ENCODE results near the gene WNT16. TPM values are rescaled to one million over a fixed set of nuclear protein-coding genes. Genes with fewer than 3 reads are reported as not detected.
"Not testable (repeated sequence)": the region's sequence is repeated elsewhere in the genome, so short reads cannot be mapped to it uniquely, and the experiment has no call there.

The WNT16 gene
- total RNA-seq, 1 experiment from 2014 or later = 0.39 TPM

GRCh38 chr7:121313793-121314676 lies 14.8 kb upstream of the WNT16 start:
- ChIA-PET POLR2A (no interaction called here), CTCF (no interaction called here)
- Histone ChIP-seq H3K4me3 (ENCODE audit: low read depth in 2 of 2, low read length in 2 of 2) (peak overlapping the region in 1 of 2 experiments; percentile 7; a peak in 2 of 4 replicates), H3K36me3 (ENCODE audit: control insufficient read depth, insufficient read depth, low read length) (no peaks in the 10 kb centered on the region), H3K4me1 (ENCODE audit: control insufficient read depth, insufficient read depth, low read length) (no peaks in the 10 kb centered on the region), H3K27ac (ENCODE audit: low read length) (no peak overlapping the region), H3K9me3 (ENCODE audit: control insufficient read depth, insufficient read depth, low read depth, low read length) (no peaks in the 10 kb centered on the region), H3K27me3 (ENCODE audit: control insufficient read depth, insufficient read depth, low read length) (no peaks in the 10 kb centered on the region)
- no TSS peak for BruUV-seq (replicated peaks)
- TF ChIP-seq CTCF (IDR thresholded peaks at IDR 0.05) (no peak), REST (IDR thresholded peaks at IDR 0.05; ENCODE audit: insufficient read depth in 1 of 2, low read depth in 2 of 2, low read length in 1 of 2) (no peak), TCF7L2 (IDR thresholded peaks at IDR 0.05; ENCODE audit: low read depth, low read length) (no peak), POLR2AphosphoS5 (IDR thresholded peaks at IDR 0.05; ENCODE audit: low read depth, low read length) (no peak), SIN3A (IDR thresholded peaks at IDR 0.05; ENCODE audit: borderline replicate concordance, insufficient read depth, low read depth, low read length) (no peak)
- intact Hi-C loops (cut with micrococcal nuclease; ENCODE audit: unreplicated experiment) (no loop called here), in situ Hi-C loops (cut with HindIII; ENCODE audit: low pct_unique_long_range_greater_than_20kb, low sequenced_read_pairs) (no loop called here)
- ATAC-seq = no peak
- no peak for DNase-seq (ENCODE audit: low read depth, low spot score)

GRCh38 chr7:121315170-121315569 lies 13.6 kb upstream of the WNT16 start:
- POLR2A ChIA-PET; BruUV-seq (replicated peaks); ATAC-seq; H3K9me3 ChIP-seq (ENCODE audit: control insufficient read depth, insufficient read depth, low read depth, low read length); H3K4me3 ChIP-seq (ENCODE audit: low read depth in 2 of 2, low read length in 2 of 2); intact Hi-C loops (cut with micrococcal nuclease; ENCODE audit: unreplicated experiment); H3K4me1 ChIP-seq (ENCODE audit: control insufficient read depth, insufficient read depth, low read length); DNase-seq (ENCODE audit: low read depth, low spot score); H3K27ac ChIP-seq (ENCODE audit: low read length); in situ Hi-C loops (cut with HindIII; ENCODE audit: low pct_unique_long_range_greater_than_20kb, low sequenced_read_pairs); H3K27me3 ChIP-seq (ENCODE audit: control insufficient read depth, insufficient read depth, low read length); H3K36me3 ChIP-seq (ENCODE audit: control insufficient read depth, insufficient read depth, low read length); CTCF ChIA-PET: not testable (repeated sequence)

GRCh38 chr7:121322460-121322859 lies 6.3 kb upstream of the WNT16 start:
- H3K9me3 ChIP-seq (ENCODE audit: control insufficient read depth, insufficient read depth, low read depth, low read length) = no peaks in the 10 kb centered on the region
- DNase-seq (ENCODE audit: low read depth, low spot score) (no peak), ATAC-seq (no peak)
- H3K36me3 ChIP-seq (ENCODE audit: control insufficient read depth, insufficient read depth, low read length) = no peaks in the 10 kb centered on the region
- BruUV-seq (replicated peaks) = no TSS peak
- POLR2A ChIA-PET = no interaction called here
- TF ChIP-seq CTCF (IDR thresholded peaks at IDR 0.05) = no peak
- no peak for TF ChIP-seq POLR2AphosphoS5 (IDR thresholded peaks at IDR 0.05; ENCODE audit: low read depth, low read length)
- TF ChIP-seq TCF7L2 (IDR thresholded peaks at IDR 0.05; ENCODE audit: low read depth, low read length) = no peak
- no peak for TF ChIP-seq SIN3A (IDR thresholded peaks at IDR 0.05; ENCODE audit: borderline replicate concordance, insufficient read depth, low read depth, low read length)
- TF ChIP-seq REST (IDR thresholded peaks at IDR 0.05; ENCODE audit: insufficient read depth in 1 of 2, low read depth in 2 of 2, low read length in 1 of 2) = no peak
- no peak overlapping the region for H3K4me3 ChIP-seq (ENCODE audit: low read depth in 2 of 2, low read length in 2 of 2)
- no peak overlapping the region for H3K27ac ChIP-seq (ENCODE audit: low read length)
- intact Hi-C loops (cut with micrococcal nuclease; ENCODE audit: unreplicated experiment) = no loop called here
- H3K4me1 ChIP-seq (ENCODE audit: control insufficient read depth, insufficient read depth, low read length) = no peaks in the 10 kb centered on the region
- no peaks in the 10 kb centered on the region for H3K27me3 ChIP-seq (ENCODE audit: control insufficient read depth, insufficient read depth, low read length)
- in situ Hi-C loops (cut with HindIII; ENCODE audit: low pct_unique_long_range_greater_than_20kb, low sequenced_read_pairs) = no loop called here
- CTCF ChIA-PET = no interaction called here
